Fibroblast of pulmonary artery (primary cell): ENCODE results near the gene PPP1R1C.

Experiments
- DNase-seq: peaks from one replicate; pipeline ENCODE4 v3.0.0-alpha.2; 2010; ENCODE audit warnings: low read depth
- H3K4me3 ChIP-seq: replicated peaks from 2 replicates; pipeline ENCODE4 v1.5.1; 2011; ENCODE audit warnings: low read depth, mild to moderate bottlenecking, control low read depth, low read length, moderate library complexity
- CTCF ChIP-seq: IDR thresholded peaks from 2 replicates; pipeline ENCODE4 v1.5.1; 2011; ENCODE audit warnings: mild to moderate bottlenecking, control low read depth, low read length, inconsistent platforms; ENCODE audit errors: missing control alignments

Gene PPP1R1C

GRCh38 chr2:181984814-181985631, 630 bp upstream of the PPP1R1C start:
- DNase-seq, result no peak
- TF ChIP-seq CTCF, result no peak
- H3K4me3 ChIP-seq, result no peak overlapping the region

- no peak for TF ChIP-seq CTCF
- H3K4me3 ChIP-seq, result no peak overlapping the region
- no peak for DNase-seq
Measured at GRCh38 chr2:181988154-181988924, 2.7 kb downstream of the PPP1R1C start.

- no peak for TF ChIP-seq CTCF
- no peak for DNase-seq
Measured at GRCh38 chr2:181989099-181989498, 3.4 kb downstream of the PPP1R1C start.

GRCh38 chr2:181991171-181991885, 5.7 kb downstream of the PPP1R1C start:
- DNase-seq, result no peak
- TF ChIP-seq CTCF, result no peak
- no peak overlapping the region for H3K4me3 ChIP-seq

More at GRCh38 chr2:181989099-181989498, 3.4 kb downstream of the PPP1R1C start:
- H3K4me3 ChIP-seq, result no peak overlapping the region

- no peak overlapping the region for H3K4me3 ChIP-seq
- no peak for TF ChIP-seq CTCF
- DNase-seq, result no peak
Measured at GRCh38 chr2:181992776-181993175, 7.1 kb downstream of the PPP1R1C start.

GRCh38 chr2:181995289-181995688, 9.6 kb downstream of the PPP1R1C start:
- no peak for DNase-seq
- no peak overlapping the region for H3K4me3 ChIP-seq
- TF ChIP-seq CTCF, result no peak
